ENCODE measurements around the gene TSPOAP1.

- TF ChIP-seq, protein P1, sequence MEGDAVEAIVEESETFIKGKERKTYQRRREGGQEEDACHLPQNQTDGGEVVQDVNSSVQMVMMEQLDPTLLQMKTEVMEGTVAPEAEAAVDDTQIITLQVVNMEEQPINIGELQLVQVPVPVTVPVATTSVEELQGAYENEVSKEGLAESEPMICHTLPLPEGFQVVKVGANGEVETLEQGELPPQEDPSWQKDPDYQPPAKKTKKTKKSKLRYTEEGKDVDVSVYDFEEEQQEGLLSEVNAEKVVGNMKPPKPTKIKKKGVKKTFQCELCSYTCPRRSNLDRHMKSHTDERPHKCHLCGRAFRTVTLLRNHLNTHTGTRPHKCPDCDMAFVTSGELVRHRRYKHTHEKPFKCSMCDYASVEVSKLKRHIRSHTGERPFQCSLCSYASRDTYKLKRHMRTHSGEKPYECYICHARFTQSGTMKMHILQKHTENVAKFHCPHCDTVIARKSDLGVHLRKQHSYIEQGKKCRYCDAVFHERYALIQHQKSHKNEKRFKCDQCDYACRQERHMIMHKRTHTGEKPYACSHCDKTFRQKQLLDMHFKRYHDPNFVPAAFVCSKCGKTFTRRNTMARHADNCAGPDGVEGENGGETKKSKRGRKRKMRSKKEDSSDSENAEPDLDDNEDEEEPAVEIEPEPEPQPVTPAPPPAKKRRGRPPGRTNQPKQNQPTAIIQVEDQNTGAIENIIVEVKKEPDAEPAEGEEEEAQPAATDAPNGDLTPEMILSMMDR (conservative IDR thresholded peaks at IDR 0.05; ENCODE audit: low read depth, low read length), result no peak
- TF ChIP-seq EZH2 (IDR thresholded peaks at IDR 0.05; ENCODE audit: low read length, unreplicated experiment), result no peak
Observed at GRCh38 chr17:58284613-58285421, 43.8 kb downstream of the TSPOAP1 start.

Measured in PC-3 (cell line).